Fibroblast of lung (primary cell): ENCODE results near the gene COL9A3.

Experiments used
- EZH2 ChIP-seq: IDR thresholded peaks from 2 replicates; pipeline ENCODE4 v1.5.1; 2012; ENCODE audit warnings: low read length, control low read depth, mild to moderate bottlenecking; ENCODE audit errors: missing control alignments
- TF ChIP-seq, protein P1 (sequence below), 2 donors: IDR thresholded peaks in 1 of 2; conservative IDR thresholded peaks in 1 of 2; 1 replicate in 1 of 2; 2 replicates in 1 of 2; pipeline ENCODE4 v1.5.1; 2011 to 2012; ENCODE audit warnings: low read length in 2 of 2, control low read depth in 1 of 2, inconsistent platforms in 1 of 2, low read depth in 1 of 2, mild to moderate bottlenecking in 1 of 2

DNA sequence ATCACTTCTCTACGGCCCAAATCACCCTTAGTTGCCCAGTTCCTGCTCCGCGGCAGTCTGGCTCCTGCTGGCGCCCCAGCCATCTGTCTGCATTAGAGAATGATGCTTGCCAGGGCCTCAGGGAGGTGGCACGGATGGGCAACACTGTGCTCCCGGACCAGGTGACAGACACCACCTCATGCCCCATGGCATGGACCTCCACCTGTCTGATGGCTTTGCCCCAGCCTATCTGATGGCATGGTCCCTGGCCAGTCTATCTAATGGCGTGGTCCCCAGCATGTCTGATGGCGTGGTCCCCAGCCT lies 39.4 kb upstream of the COL9A3 start:
- TF ChIP-seq, protein P1, sequence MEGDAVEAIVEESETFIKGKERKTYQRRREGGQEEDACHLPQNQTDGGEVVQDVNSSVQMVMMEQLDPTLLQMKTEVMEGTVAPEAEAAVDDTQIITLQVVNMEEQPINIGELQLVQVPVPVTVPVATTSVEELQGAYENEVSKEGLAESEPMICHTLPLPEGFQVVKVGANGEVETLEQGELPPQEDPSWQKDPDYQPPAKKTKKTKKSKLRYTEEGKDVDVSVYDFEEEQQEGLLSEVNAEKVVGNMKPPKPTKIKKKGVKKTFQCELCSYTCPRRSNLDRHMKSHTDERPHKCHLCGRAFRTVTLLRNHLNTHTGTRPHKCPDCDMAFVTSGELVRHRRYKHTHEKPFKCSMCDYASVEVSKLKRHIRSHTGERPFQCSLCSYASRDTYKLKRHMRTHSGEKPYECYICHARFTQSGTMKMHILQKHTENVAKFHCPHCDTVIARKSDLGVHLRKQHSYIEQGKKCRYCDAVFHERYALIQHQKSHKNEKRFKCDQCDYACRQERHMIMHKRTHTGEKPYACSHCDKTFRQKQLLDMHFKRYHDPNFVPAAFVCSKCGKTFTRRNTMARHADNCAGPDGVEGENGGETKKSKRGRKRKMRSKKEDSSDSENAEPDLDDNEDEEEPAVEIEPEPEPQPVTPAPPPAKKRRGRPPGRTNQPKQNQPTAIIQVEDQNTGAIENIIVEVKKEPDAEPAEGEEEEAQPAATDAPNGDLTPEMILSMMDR (conservative IDR thresholded peaks at IDR 0.05 in 1 of 2, IDR thresholded peaks at IDR 0.05 in 1 of 2; ENCODE audit: low read depth in 1 of 2, low read length in 2 of 2): no peak
- no peak for TF ChIP-seq EZH2
